GM12873 (cell line): Measurements from ENCODE around the gene TBXAS1.

Experiments
- TF ChIP-seq, protein P1 (sequence below): IDR thresholded peaks from 2 replicates; pipeline ENCODE4 v1.5.1; 2012; ENCODE audit warnings: low read depth, mild to moderate bottlenecking, moderate library complexity, low read length, control low read depth; ENCODE audit not compliant: insufficient read depth; ENCODE audit errors: missing control alignments

TBXAS1 gene

GRCh38 chr7:139871820-139872219 is 42.8 kb downstream of the TBXAS1 start:
- TF ChIP-seq, protein P1, sequence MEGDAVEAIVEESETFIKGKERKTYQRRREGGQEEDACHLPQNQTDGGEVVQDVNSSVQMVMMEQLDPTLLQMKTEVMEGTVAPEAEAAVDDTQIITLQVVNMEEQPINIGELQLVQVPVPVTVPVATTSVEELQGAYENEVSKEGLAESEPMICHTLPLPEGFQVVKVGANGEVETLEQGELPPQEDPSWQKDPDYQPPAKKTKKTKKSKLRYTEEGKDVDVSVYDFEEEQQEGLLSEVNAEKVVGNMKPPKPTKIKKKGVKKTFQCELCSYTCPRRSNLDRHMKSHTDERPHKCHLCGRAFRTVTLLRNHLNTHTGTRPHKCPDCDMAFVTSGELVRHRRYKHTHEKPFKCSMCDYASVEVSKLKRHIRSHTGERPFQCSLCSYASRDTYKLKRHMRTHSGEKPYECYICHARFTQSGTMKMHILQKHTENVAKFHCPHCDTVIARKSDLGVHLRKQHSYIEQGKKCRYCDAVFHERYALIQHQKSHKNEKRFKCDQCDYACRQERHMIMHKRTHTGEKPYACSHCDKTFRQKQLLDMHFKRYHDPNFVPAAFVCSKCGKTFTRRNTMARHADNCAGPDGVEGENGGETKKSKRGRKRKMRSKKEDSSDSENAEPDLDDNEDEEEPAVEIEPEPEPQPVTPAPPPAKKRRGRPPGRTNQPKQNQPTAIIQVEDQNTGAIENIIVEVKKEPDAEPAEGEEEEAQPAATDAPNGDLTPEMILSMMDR: no peak

DNA sequence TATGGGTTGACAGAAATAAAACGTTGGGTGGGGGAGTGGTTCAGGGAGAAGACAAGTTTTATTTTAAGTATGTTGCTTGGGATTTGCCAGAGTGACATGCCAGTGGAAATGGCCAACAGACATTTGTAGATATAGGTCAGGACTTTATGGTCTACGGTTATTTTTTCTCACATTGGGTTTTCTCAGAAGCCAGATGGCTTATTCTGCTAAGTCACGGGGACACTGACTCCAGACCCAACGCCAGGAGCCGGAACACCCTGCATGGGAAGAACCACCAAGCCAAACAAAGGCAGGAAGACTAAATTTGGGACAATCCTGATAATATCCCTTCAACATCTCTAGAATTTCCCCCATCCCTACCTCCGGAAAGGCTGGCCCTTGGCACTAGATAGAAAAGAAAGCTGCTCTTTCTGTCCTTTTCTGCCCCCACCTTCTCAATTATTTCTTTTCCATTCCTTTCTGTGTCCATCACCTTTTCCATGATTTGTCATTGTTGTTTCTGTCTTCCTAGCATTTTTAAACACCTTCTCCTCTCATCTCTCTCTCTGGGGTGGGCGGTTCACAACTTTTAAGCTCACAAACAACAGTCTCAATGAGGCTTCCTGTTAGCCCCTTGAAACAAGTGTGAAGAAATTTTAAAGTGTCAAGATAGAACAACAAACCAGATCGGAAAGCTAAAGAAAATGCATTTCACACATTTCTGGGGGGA is 44.7 kb downstream of the TBXAS1 start:
- TF ChIP-seq, protein P1: no peak

GRCh38 chr7:139874302-139874629 is 45.2 kb downstream of the TBXAS1 start:
- TF ChIP-seq, protein P1: no peak

GRCh38 chr7:139875821-139876241 is 46.8 kb downstream of the TBXAS1 start:
- TF ChIP-seq, protein P1: no peak

GRCh38 chr7:139876622-139877283 is 47.7 kb downstream of the TBXAS1 start:
- TF ChIP-seq, protein P1: no peak

- TF ChIP-seq, protein P1: no peak
Measured at GRCh38 chr7:139883814-139884213, 54.8 kb downstream of the TBXAS1 start.

- TF ChIP-seq, protein P1: no peak
Measured at GRCh38 chr7:139884441-139884840, 55.4 kb downstream of the TBXAS1 start.
